CD14-positive monocyte (primary cell): ENCODE measurements around the gene LAS1L. TPM values are rescaled to one million over a fixed set of nuclear protein-coding genes. Genes with fewer than 3 reads are reported as not detected.

ENCODE experiments used
- DNase-seq, 3 donors: peaks; one replicate each; pipeline ENCODE4 v3.0.0-alpha.2; 2011 to 2022
- H2AFZ ChIP-seq: 2 replicates; pipeline ENCODE4 v1.6.0; 2012; ENCODE audit warnings: mild to moderate bottlenecking, low read depth, low read length, inconsistent platforms; ENCODE audit not compliant: insufficient read depth, poor library complexity, severe bottlenecking
- H3K27ac ChIP-seq, 2 donors: 1 replicate in 1 of 2; 2 replicates in 1 of 2; pipeline ENCODE4 v1.5.1; 2012 to 2013; ENCODE audit warnings: low read length in 2 of 2, control low read depth in 1 of 2, inconsistent platforms in 1 of 2, low read depth in 1 of 2, mild to moderate bottlenecking in 1 of 2
- H3K27me3 ChIP-seq, 2 donors: one replicate each; pipeline versions ENCODE4 v1.6.0 to v1.6.1; 2011 to 2013; ENCODE audit warnings: low read length in 2 of 2; ENCODE audit not compliant: control insufficient read depth in 2 of 2, insufficient read depth in 2 of 2
- H3K36me3 ChIP-seq, 2 donors: replicated peaks in 1 of 2; 1 replicate in 1 of 2; 2 replicates in 1 of 2; pipeline versions ENCODE4 v1.5.1 to v1.6.1; 2012 to 2013; ENCODE audit warnings: low read length in 2 of 2, control low read depth in 1 of 2, inconsistent platforms in 1 of 2, mild to moderate bottlenecking in 1 of 2; ENCODE audit not compliant: insufficient read depth in 2 of 2, control insufficient read depth in 1 of 2
- H3K4me1 ChIP-seq, 2 donors: 1 replicate in 1 of 2; 2 replicates in 1 of 2; pipeline versions ENCODE4 v1.5.1 to v1.6.1; 2012 to 2013; ENCODE audit warnings: low read length in 2 of 2, control low read depth in 1 of 2, inconsistent platforms in 1 of 2, mild to moderate bottlenecking in 1 of 2, moderate library complexity in 1 of 2; ENCODE audit not compliant: insufficient read depth in 2 of 2, control insufficient read depth in 1 of 2
- H3K4me2 ChIP-seq: replicated peaks from 2 replicates; pipeline ENCODE3; 2012; ENCODE audit warnings: low read length, moderate library complexity, mild to moderate bottlenecking; ENCODE audit not compliant: poor library complexity, severe bottlenecking; ENCODE audit errors: extremely low read depth
- H3K4me3 ChIP-seq, 3 experiments: fragments of 200-600 bp in 1 of 3; sonication (generic) in 1 of 3; replicated peaks in 1 of 3; 1 replicate in 2 of 3; 2 replicates in 1 of 3; pipeline ENCODE4 v1.5.1; 2011 to 2013; ENCODE audit warnings: low read length in 3 of 3, mild to moderate bottlenecking in 3 of 3, control low read depth in 2 of 3, low read depth in 2 of 3, inconsistent platforms in 1 of 3, moderate library complexity in 1 of 3
- H3K79me2 ChIP-seq: 2 replicates; pipeline ENCODE4 v1.6.0; 2012; ENCODE audit warnings: mild to moderate bottlenecking, control low read depth, inconsistent platforms, low read length, moderate library complexity; ENCODE audit not compliant: insufficient read depth
- H3K9ac ChIP-seq: 2 replicates; pipeline ENCODE4 v1.6.0; 2017; ENCODE audit warnings: low read length, mild to moderate bottlenecking; ENCODE audit not compliant: insufficient read depth, poor library complexity, severe bottlenecking
- H3K9me3 ChIP-seq, 2 donors: replicated peaks in 1 of 2; 1 replicate in 1 of 2; 2 replicates in 1 of 2; pipeline versions ENCODE4 v1.5.1 to v1.6.1; 2012 to 2013; ENCODE audit warnings: low read length in 2 of 2, control low read depth in 1 of 2; ENCODE audit not compliant: control insufficient read depth in 1 of 2, insufficient read depth in 1 of 2
- H4K20me1 ChIP-seq: 2 replicates; pipeline ENCODE4 v1.6.0; 2012; ENCODE audit warnings: mild to moderate bottlenecking, low read length, control low read depth, moderate library complexity; ENCODE audit not compliant: insufficient read depth
- H3K27ac Mint-ChIP-seq, 7 donors: one replicate each; pipeline ENCODE4 v1.8.0; 2020; ENCODE audit warnings: mild to moderate bottlenecking in 7 of 7, mixed read lengths in 7 of 7, moderate library complexity in 6 of 7, inconsistent platforms in 2 of 7
- H3K27me3 Mint-ChIP-seq, 3 donors: one replicate each; pipeline ENCODE4 v1.8.0; 2021 to 2022; ENCODE audit warnings: low read depth in 3 of 3, mild to moderate bottlenecking in 3 of 3, mixed read lengths in 3 of 3, moderate library complexity in 3 of 3, inconsistent platforms in 1 of 3
- H3K36me3 Mint-ChIP-seq, 2 donors: one replicate each; pipeline ENCODE4 v1.8.0; 2020; ENCODE audit warnings: mixed read lengths in 2 of 2, inconsistent platforms in 1 of 2, mild to moderate bottlenecking in 1 of 2
- H3K4me1 Mint-ChIP-seq: one replicate; pipeline ENCODE4 v1.8.0; 2020; ENCODE audit warnings: mild to moderate bottlenecking, mixed read lengths
- H3K4me3 Mint-ChIP-seq, 2 donors: one replicate each; pipeline ENCODE4 v1.8.0; 2020; ENCODE audit warnings: mild to moderate bottlenecking in 2 of 2, mixed read lengths in 2 of 2, moderate library complexity in 1 of 2
- H3K9me3 Mint-ChIP-seq, 7 donors: one replicate each; pipeline ENCODE4 v1.8.0; 2020 to 2022; ENCODE audit warnings: mixed read lengths in 7 of 7, mild to moderate bottlenecking in 6 of 7, moderate library complexity in 6 of 7, inconsistent platforms in 2 of 7
- CTCF ChIP-seq: fragments of 200-600 bp; IDR thresholded peaks from one replicate; pipeline ENCODE4 v1.8.0; 2022; ENCODE audit warnings: antibody characterized with exemption, mild to moderate bottlenecking
- WGBS: methylation state at CpG from one replicate; pipeline ENCODE4 v1.1.5; 2013; ENCODE audit warnings: missing lambda C conversion rate; ENCODE audit not compliant: insufficient coverage; 5-methylcytosine and 5-hydroxymethylcytosine counted together
- intact Hi-C, 2 donors: fragments of 100-400 bp; cut with micrococcal nuclease; formaldehyde crosslinking; loops; one replicate each; pipeline versions ENCODE4 v1.15.0 to v1.15.1; 2023
- polyA plus RNA-seq, 3 donors: library from polyadenylated mRNA; depleted of rRNA in 1 of 3; unstranded in 2 of 3; stranded (reverse) in 1 of 3; fragments of 300-500 nt in 2 of 3; fragments of >200 nt in 1 of 3; fragmentation: Illumina TruSeq in 2 of 3; gene quantifications; 1 replicate in 2 of 3; 2 replicates in 1 of 3; pipeline ENCODE4 v1.2.3, GENCODE V29; 2012 to 2021

LAS1L gene
- polyA plus RNA-seq, 3 donors = 15.9 to 17.1 (median 17.1) TPM

GRCh38 chrX:65536291-65536690 is 1.7 kb upstream of the LAS1L start:
- peaks cover 0 to 24% (median 0%) of the 10 kb centered on the region in 3 donors for H3K27me3 Mint-ChIP-seq
- peaks cover 13% of the 10 kb centered on the region for H3K4me1 Mint-ChIP-seq
- no peak for DNase-seq
- peaks cover 0 to 8% (median 2%) of the 10 kb centered on the region in 7 donors for H3K9me3 Mint-ChIP-seq
- H3K36me3 Mint-ChIP-seq = peaks cover 5 to 12% of the 10 kb centered on the region in 2 donors
- WGBS = 100% methylated on average over 1 of the region's 3 CpGs
- intact Hi-C loops = loop anchor here in 1 of 2 donors (10.0 kb wide), 1 partner anchor 1781 kb away; a partner anchor contains a TSS
- Histone ChIP-seq H3K36me3 (peaks cover 0 to 15% of the 10 kb centered on the region in 2 donors), H4K20me1 (no peaks in the 10 kb centered on the region), H3K79me2 (peaks cover 20% of the 10 kb centered on the region), H2AFZ (no peak overlapping the region), H3K4me1 (peaks cover 13 to 15% of the 10 kb centered on the region in 2 donors), H3K9ac (no peak overlapping the region), H3K27me3 (no peaks in the 10 kb centered on the region), H3K4me3 (no peak overlapping the region), H3K9me3 (no peaks in the 10 kb centered on the region), H3K4me2 (no peak overlapping the region), H3K27ac (no peak overlapping the region)
- no peak overlapping the region for H3K4me3 Mint-ChIP-seq
- H3K27ac Mint-ChIP-seq = no peak overlapping the region
- no peak for TF ChIP-seq CTCF

DNA sequence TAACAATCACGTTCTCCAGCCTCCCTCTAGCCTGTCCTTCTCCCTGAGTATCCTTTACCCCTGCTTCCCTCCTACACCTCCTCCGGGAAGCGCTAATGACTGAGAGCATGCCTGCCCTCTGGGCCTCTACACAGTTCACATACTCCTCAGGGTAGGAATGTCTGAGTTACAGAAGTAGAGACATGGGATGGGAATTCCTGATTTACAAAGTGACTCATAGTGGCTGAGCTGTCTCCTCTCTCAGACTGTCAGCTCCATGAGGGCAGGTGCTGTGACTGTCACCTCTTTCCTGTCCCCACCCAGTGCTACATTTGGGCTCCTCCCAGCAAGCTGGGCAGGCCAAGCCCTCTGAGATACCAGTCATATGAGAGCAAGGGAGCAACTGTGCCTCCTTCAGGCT is 2.6 kb downstream of the LAS1L start:
- intact Hi-C loops = loop anchor here in 1 of 2 donors (10.0 kb wide), 1 partner anchor 1777 kb away; a partner anchor contains a TSS
- Histone ChIP-seq H3K4me3 (no peak overlapping the region), H3K27ac (no peak overlapping the region), H3K4me1 (peaks cover 13 to 15% of the 10 kb centered on the region in 2 donors), H3K27me3 (no peaks in the 10 kb centered on the region), H4K20me1 (no peaks in the 10 kb centered on the region), H3K9me3 (no peaks in the 10 kb centered on the region), H3K36me3 (peaks cover 18 to 50% of the 10 kb centered on the region in 2 donors), H3K79me2 (peaks cover 20% of the 10 kb centered on the region), H3K4me2 (no peak overlapping the region), H3K9ac (no peak overlapping the region), H2AFZ (no peak overlapping the region)
- no peak for DNase-seq
- Mint-ChIP-seq H3K27ac (no peak overlapping the region), H3K27me3 (peaks cover 0 to 15% (median 0%) of the 10 kb centered on the region in 3 donors), H3K9me3 (peaks cover 0 to 12% (median 2%) of the 10 kb centered on the region in 7 donors), H3K4me1 (peaks cover 13% of the 10 kb centered on the region), H3K36me3 (peaks cover 24 to 34% of the 10 kb centered on the region in 2 donors), H3K4me3 (no peak overlapping the region)
- 67% methylated on average over 1 of the region's 3 CpGs for WGBS
- no peak for TF ChIP-seq CTCF
